ENCODE results near the gene WDR1. TPM values are rescaled to one million over a fixed set of nuclear protein-coding genes. Genes with fewer than 3 reads are reported as not detected.

Gene WDR1
- total RNA-seq, 1 donor from 2014 or later, result 200 TPM

DNA sequence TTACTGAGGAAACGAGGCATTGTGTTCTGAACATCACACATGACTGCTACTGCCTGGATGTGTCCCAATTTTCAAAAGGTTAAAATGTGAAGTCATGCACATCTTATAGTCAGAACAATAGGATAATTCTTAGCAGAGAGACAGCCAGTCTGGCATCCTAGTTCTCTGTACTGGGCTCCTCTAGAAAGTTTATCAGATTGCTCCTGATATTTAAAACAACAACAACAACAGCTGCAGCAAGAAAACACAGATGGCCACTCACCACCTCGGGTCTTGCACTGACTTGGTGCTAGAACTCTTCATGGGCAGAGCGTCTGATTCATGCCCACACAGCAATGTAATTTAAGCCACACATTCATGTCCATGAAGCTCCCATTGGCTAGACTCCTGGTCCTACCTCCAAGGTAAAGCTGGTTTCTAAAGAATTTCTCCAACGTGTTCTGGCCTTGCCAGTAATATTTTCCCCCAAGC lies 62.0 kb downstream of the WDR1 start:
- H3K4me3 Mint-ChIP-seq (ENCODE audit: low read depth), result no peak overlapping the region
- no peaks in the 10 kb centered on the region for H3K9me3 Mint-ChIP-seq (ENCODE audit: low read depth)
- peaks cover 3% of the 10 kb centered on the region for H3K27me3 Mint-ChIP-seq
- TF ChIP-seq, protein P1, sequence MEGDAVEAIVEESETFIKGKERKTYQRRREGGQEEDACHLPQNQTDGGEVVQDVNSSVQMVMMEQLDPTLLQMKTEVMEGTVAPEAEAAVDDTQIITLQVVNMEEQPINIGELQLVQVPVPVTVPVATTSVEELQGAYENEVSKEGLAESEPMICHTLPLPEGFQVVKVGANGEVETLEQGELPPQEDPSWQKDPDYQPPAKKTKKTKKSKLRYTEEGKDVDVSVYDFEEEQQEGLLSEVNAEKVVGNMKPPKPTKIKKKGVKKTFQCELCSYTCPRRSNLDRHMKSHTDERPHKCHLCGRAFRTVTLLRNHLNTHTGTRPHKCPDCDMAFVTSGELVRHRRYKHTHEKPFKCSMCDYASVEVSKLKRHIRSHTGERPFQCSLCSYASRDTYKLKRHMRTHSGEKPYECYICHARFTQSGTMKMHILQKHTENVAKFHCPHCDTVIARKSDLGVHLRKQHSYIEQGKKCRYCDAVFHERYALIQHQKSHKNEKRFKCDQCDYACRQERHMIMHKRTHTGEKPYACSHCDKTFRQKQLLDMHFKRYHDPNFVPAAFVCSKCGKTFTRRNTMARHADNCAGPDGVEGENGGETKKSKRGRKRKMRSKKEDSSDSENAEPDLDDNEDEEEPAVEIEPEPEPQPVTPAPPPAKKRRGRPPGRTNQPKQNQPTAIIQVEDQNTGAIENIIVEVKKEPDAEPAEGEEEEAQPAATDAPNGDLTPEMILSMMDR (IDR thresholded peaks at IDR 0.05; ENCODE audit: unreplicated experiment), result no peak
- H3K4me1 Mint-ChIP-seq (ENCODE audit: low read depth), result peaks cover 28% of the 10 kb centered on the region
- H3K27ac Mint-ChIP-seq, result no peak overlapping the region
- DNase-seq (ENCODE audit: low spot score, unreplicated experiment), result no peak
- H3K36me3 Mint-ChIP-seq (ENCODE audit: insufficient read depth), result no peaks in the 10 kb centered on the region

GRCh38 chr4:10053635-10054453 lies 62.8 kb downstream of the WDR1 start:
- Mint-ChIP-seq H3K27me3 (peaks cover 3% of the 10 kb centered on the region), H3K36me3 (ENCODE audit: insufficient read depth) (no peaks in the 10 kb centered on the region), H3K4me3 (ENCODE audit: low read depth) (no peak overlapping the region), H3K4me1 (ENCODE audit: low read depth) (peaks cover 32% of the 10 kb centered on the region), H3K9me3 (ENCODE audit: low read depth) (no peaks in the 10 kb centered on the region), H3K27ac (peak overlapping the region; percentile 17)
- TF ChIP-seq, protein P1 (IDR thresholded peaks at IDR 0.05; ENCODE audit: unreplicated experiment), result no peak
- DNase-seq (ENCODE audit: low spot score, unreplicated experiment), result no peak

GRCh38 chr4:10051517-10052135 lies 65.0 kb downstream of the WDR1 start:
- H3K27ac Mint-ChIP-seq, result peak overlapping the region; percentile 61

DNA sequence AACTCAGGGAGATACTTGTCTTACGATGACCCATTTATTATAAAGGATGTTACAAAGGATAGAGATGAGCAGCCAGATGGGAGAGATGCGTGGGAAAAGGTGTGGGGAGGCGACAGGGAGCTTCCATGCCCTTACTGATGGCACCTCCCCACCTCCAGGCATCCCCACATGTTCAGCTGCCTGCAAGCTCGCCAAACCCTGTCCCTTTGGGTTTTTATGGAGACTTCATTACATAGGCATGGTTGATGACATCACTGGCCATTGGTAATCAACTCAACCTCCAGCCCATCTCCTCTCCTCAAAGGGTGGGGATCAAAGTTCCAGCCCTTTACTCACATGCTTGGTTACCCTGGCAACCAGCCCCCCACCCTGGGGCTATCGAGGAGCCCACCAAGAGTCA lies 65.9 kb downstream of the WDR1 start:
- Mint-ChIP-seq H3K27me3 (peaks cover 3% of the 10 kb centered on the region), H3K27ac (no peak overlapping the region), H3K36me3 (ENCODE audit: insufficient read depth) (no peaks in the 10 kb centered on the region), H3K4me3 (ENCODE audit: low read depth) (no peak overlapping the region), H3K9me3 (ENCODE audit: low read depth) (no peaks in the 10 kb centered on the region), H3K4me1 (ENCODE audit: low read depth) (peaks cover 22% of the 10 kb centered on the region)
- DNase-seq (ENCODE audit: low spot score, unreplicated experiment), result no peak
- TF ChIP-seq, protein P1 (IDR thresholded peaks at IDR 0.05; ENCODE audit: unreplicated experiment), result no peak

More at GRCh38 chr4:10051517-10052135, 65.0 kb downstream of the WDR1 start:
- Mint-ChIP-seq H3K4me1 (ENCODE audit: low read depth) (peaks cover 30% of the 10 kb centered on the region), H3K4me3 (ENCODE audit: low read depth) (no peak overlapping the region), H3K27me3 (peaks cover 3% of the 10 kb centered on the region), H3K36me3 (ENCODE audit: insufficient read depth) (no peaks in the 10 kb centered on the region), H3K9me3 (ENCODE audit: low read depth) (no peaks in the 10 kb centered on the region)
- TF ChIP-seq, protein P1 (IDR thresholded peaks at IDR 0.05; ENCODE audit: unreplicated experiment), result no peak
- DNase-seq (ENCODE audit: low spot score, unreplicated experiment), result no peak

GRCh38 chr4:10050261-10050661 lies 66.3 kb downstream of the WDR1 start:
- TF ChIP-seq, protein P1 (IDR thresholded peaks at IDR 0.05; ENCODE audit: unreplicated experiment), result no peak
- Mint-ChIP-seq H3K27ac (peak overlapping the region; percentile 22), H3K36me3 (ENCODE audit: insufficient read depth) (no peaks in the 10 kb centered on the region), H3K27me3 (peaks cover 3% of the 10 kb centered on the region), H3K9me3 (ENCODE audit: low read depth) (no peaks in the 10 kb centered on the region), H3K4me1 (ENCODE audit: low read depth) (peaks cover 24% of the 10 kb centered on the region), H3K4me3 (ENCODE audit: low read depth) (no peak overlapping the region)
- DNase-seq (ENCODE audit: low spot score, unreplicated experiment), result no peak
